ENCODE measurements around the gene DCUN1D3. TPM values are rescaled to one million over a fixed set of nuclear protein-coding genes. Genes with fewer than 3 reads are reported as not detected.
"Not testable (repeated sequence)": the region's sequence is repeated elsewhere in the genome, so short reads cannot be mapped to it uniquely, and the experiment has no call there.

The DCUN1D3 gene
- total RNA-seq, 1 donor from 2014 or later: 13.7 TPM

- no peak for DNase-seq
Measured at GRCh38 chr16:20862162-20862960, 37.8 kb downstream of the DCUN1D3 start.

- DNase-seq: not testable (repeated sequence)
Measured at GRCh38 chr16:20860995-20861394, 39.2 kb downstream of the DCUN1D3 start.

- no peak for DNase-seq
Measured at GRCh38 chr16:20860361-20860760, 39.8 kb downstream of the DCUN1D3 start.

- DNase-seq: no peak
Measured at GRCh38 chr16:20859699-20860098, 40.5 kb downstream of the DCUN1D3 start.

GRCh38 chr16:20859229-20859628, 40.9 kb downstream of the DCUN1D3 start:
- DNase-seq: no peak

GRCh38 chr16:20857281-20857680, 42.9 kb downstream of the DCUN1D3 start:
- no peak for DNase-seq

- DNase-seq: no peak
Measured at GRCh38 chr16:20854963-20855362, 45.2 kb downstream of the DCUN1D3 start.

GRCh38 chr16:20853981-20854620, 46.1 kb downstream of the DCUN1D3 start:
- DNase-seq: no peak

GRCh38 chr16:20853143-20853542, 47.0 kb downstream of the DCUN1D3 start:
- DNase-seq: no peak

GRCh38 chr16:20851601-20852000, 48.6 kb downstream of the DCUN1D3 start:
- DNase-seq: peak; percentile 85

- DNase-seq: no peak
Measured at GRCh38 chr16:20850981-20851380, 49.2 kb downstream of the DCUN1D3 start.

GRCh38 chr16:20849589-20850390, 50.4 kb downstream of the DCUN1D3 start:
- peak; percentile 77 for DNase-seq

- no peak for DNase-seq
Measured at GRCh38 chr16:20847550-20847949, 52.6 kb downstream of the DCUN1D3 start.

- no peak for DNase-seq
Measured at GRCh38 chr16:20846551-20846950, 53.6 kb downstream of the DCUN1D3 start.

GRCh38 chr16:20846030-20846429, 54.1 kb downstream of the DCUN1D3 start:
- DNase-seq: no peak

GRCh38 chr16:20844588-20844987, 55.6 kb downstream of the DCUN1D3 start:
- no peak for DNase-seq

- no peak for DNase-seq
Measured at GRCh38 chr16:20844054-20844453, 56.1 kb downstream of the DCUN1D3 start.

- DNase-seq: no peak
Measured at GRCh38 chr16:20839504-20839903, 60.7 kb downstream of the DCUN1D3 start.

GRCh38 chr16:20838240-20838639, 61.9 kb downstream of the DCUN1D3 start:
- no peak for DNase-seq

- DNase-seq: no peak
Measured at GRCh38 chr16:20833086-20833485, 67.1 kb downstream of the DCUN1D3 start.

- DNase-seq: no peak
Measured at GRCh38 chr16:20830372-20830771, 69.8 kb downstream of the DCUN1D3 start.

GRCh38 chr16:20829536-20829935, 70.6 kb downstream of the DCUN1D3 start:
- no peak for DNase-seq

- no peak for DNase-seq
Measured at GRCh38 chr16:20826039-20826566, 74.1 kb downstream of the DCUN1D3 start.

Measured in skin of body (tissue), 2 donors.